Right hindlimb (tissue), 1 donor: ENCODE data around the gene MYZAP.

Experiments used
- DNase-seq: peaks from one replicate; pipeline ENCODE4 v3.0.0-alpha.2; 2018

MYZAP gene, protein sequence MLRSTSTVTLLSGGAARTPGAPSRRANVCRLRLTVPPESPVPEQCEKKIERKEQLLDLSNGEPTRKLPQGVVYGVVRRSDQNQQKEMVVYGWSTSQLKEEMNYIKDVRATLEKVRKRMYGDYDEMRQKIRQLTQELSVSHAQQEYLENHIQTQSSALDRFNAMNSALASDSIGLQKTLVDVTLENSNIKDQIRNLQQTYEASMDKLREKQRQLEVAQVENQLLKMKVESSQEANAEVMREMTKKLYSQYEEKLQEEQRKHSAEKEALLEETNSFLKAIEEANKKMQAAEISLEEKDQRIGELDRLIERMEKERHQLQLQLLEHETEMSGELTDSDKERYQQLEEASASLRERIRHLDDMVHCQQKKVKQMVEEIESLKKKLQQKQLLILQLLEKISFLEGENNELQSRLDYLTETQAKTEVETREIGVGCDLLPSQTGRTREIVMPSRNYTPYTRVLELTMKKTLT

DNA sequence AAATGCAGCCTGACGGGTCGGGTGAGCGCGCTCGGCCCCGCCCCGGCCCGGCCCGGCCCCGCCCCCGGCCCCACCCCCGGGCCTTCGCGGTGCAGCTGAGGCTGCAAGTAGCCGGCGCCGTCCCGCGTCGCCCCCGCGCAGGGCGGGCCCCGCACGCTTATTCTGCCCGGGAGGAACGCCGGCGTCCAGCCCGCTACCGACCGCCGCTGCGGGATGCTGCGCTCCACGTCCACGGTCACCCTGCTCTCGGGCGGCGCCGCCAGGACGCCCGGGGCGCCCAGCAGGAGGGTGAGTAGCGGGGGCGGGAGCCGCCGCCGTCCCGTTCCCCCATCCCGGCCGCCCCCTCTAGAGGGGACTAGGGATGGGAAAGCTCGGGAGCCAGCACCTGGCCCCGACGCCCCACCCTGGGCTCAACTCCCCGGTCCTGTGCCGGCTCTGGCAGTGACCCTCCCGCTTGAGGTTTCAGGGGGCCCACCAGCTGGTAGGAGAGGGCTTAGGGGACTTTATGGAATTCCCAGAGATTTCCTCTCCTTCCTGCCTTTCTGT is at the start of gene MYZAP:
MYZAP (plus strand) TSS at position 83 of the 546 bp plus-strand sequence; CDS start at position 214, 131 bp downstream.
- DNase-seq, result peak; percentile 60

DNA sequence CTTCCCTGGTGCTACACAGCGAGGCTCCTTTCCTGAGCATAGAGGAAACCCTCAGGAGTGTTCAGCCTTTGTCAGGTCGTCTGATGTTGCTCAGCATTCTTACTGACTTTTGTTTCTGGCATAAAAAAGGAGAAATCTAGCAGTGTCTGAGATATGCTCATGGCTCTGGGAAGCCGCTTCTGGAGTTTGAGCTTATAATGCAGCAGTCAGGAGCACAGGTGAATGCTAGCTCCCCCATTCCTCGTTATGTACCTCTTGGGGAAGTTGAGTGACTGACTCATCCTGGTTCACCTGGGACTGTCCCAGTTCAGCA is 49.2 kb upstream of the MYZAP start:
- no peak for DNase-seq

DNA sequence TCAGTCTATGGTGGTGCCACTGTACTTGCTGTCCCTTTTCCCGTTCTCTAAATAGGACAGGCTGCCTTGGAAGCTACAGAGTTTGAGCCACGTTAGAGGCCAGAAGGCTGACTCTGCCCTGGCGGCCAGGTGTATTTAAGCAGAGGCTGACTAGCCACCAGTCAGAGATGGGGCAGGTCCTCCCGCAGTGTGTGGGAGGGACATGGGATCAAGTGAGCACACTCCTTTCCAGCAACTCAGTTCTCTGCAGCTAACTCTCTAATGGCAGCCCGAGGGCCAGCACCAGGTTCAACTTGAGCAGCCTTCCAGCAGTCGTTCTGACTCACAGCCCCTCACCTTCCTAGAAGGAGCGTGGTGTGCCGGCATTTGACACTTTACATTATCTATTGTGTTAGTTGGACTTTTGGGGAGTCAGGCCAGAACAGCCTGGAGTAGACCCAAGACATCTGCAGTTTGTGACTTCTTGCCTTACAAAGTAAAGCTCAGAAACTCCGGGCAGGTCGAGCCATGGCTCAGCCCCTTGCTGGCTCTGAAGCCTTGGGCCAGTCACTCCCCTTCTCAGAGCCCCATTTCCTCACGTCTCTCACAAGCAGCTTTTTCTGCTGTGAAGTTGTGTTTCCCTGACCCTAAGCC is 46.7 kb upstream of the MYZAP start:
- no peak for DNase-seq

DNA sequence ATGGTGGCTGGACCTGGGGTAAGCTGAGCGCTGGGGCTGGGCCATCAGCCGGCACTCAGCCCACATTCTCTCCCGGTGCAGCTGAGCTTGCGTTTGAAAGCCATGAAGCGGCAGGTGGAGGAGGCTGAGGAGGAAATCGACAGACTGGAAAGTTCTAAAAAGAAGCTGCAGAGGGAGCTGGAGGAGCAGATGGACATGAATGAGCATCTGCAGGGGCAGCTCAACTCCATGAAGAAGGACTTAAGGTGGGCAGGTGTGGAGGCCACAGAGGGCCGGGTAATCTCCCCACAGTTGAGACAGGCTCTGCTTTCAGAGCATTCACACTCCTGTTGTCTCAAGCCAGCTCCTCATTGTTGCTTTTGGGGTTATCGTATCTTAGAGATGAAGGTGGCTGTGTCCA is 45.7 kb upstream of the MYZAP start:
- no peak for DNase-seq

DNA sequence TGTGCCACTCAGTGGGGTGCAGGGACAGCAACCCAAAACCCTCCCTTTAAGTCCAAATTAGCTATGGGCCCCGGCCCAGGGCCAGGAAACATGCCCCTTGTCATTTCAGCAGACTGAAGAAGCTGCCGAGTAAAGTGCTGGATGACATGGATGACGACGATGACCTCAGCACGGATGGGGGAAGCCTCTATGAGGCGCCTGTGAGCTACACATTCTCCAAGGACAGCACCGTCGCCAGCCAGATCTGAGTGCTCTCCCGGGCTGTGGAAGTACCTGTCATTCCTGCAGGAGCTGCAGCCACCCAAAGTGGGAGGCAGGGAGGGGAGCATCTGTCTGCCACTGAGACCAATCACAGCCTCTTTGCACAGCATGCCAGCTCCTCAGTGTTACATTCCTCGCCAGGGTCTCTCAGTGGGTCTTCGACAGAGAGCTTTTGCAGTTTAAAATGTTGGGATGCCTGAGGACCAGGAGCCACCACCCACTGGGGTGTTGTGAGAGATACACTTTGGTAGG is 44.4 kb upstream of the MYZAP start:
- DNase-seq, result no peak

DNA sequence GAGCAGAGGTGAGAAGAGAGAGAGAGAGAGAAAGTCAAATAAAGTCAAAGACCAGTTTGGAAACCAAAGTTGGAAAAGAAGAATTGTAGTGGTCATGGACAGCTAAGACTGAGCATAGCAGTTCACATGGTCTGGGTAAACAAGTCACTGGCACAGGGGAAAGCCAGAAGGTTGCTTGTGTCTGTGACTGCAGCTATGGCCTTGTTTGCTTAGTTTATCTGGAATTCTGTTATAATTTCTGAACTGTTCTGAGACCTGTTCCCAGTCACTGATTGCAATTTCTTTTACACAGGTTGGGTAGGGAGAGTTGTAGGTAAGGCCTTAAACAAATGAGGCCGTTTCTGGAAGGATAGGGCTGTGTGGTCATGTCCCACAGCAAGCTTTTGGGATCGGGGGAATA is 43.4 kb upstream of the MYZAP start:
- DNase-seq, result no peak

GRCh38 chr15:57548835-57549234 is 42.9 kb upstream of the MYZAP start:
- no peak for DNase-seq

DNA sequence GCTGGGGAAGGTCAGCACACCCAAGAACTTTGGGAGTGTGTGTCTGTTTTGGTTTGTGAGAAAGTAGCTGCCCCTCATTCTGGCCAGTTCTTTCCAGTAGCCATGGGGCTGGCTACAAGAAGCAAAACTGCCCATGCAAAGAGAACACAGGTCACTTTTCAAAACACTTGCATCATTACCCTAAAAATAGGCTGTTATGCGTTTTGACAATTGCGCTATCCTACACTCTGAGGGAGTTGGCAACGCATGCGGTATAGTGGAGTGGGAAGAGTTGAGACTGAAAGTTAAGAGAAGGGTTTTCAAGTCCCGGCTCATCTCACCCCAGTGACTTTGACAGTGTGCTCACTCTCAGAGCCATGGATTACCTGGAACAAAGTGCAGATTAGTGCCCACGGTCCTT is 41.8 kb upstream of the MYZAP start:
- no peak for DNase-seq

DNA sequence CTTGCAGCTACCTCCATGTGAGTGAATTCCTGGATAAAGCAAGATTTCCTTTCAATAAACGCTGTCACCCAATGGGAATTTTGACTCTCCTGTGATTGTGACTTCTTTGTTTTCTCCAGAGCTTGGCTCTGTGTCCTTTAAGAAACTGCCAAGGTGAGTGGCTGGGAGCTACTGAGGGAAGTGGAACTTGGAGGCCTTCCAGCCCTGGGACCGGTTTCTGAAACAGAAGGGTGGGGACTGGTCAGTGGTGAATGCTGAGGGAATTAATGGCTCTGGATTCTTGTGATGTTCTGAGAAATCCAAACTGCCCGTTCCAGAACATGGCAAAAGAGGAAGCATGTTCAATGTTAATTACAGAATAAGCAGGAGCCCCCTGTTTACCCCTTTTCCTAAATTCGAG is 41.1 kb upstream of the MYZAP start:
- no peak for DNase-seq

- peak; percentile 61 for DNase-seq
Observed at GRCh38 chr15:57551715-57552677, 39.7 kb upstream of the MYZAP start.

DNA sequence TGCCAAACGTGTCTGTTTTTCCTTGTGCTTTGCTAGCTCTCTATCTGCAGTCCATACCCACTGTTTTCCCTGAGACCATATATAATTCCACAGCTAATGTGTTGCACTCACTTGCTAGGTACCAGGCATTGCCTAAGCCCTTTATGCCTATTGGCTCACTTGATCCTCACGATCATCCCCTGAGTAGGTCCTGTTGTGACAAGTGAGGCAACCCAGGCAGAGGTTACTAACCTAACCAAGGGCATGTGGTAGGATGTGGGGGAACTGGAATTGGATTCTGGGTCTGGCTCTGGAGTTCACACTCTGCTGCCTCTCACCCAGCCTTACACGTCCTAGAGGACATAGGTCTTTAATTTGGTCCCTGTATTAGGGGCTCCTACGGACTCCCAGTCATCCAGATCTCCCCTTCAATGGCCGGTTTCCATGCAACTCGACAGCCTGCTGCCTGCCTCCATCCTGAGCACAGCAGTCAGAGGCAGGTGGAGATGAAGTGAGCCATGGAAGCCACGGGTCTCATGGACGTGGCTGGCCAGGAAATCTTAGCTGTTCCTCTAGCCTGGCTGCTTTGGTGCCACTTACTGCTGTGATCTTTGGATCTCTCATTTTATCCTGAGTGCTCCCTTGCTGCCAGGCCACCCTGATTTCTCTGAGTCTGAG is 38.9 kb upstream of the MYZAP start:
- no peak for DNase-seq

DNA sequence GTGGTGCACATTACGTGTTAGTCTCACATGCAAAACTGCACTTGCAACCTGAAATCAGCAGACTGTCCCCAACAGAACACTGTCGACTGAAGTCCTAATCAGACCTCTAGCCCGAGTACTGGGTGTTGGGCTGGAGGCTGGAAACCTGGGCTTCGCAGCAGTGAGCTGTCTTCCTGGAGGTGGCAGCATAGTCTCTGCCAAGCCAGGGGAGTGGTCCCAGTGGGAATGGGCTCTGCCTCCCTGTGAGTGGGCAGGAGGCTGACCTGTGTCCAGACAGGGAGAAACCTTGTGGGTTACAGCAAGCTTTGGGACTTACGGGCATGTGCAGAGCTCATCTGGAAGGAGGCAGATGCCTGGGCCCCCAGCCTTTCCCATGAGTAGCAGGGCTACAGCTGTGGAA is 38.2 kb upstream of the MYZAP start:
- DNase-seq, result no peak

DNA sequence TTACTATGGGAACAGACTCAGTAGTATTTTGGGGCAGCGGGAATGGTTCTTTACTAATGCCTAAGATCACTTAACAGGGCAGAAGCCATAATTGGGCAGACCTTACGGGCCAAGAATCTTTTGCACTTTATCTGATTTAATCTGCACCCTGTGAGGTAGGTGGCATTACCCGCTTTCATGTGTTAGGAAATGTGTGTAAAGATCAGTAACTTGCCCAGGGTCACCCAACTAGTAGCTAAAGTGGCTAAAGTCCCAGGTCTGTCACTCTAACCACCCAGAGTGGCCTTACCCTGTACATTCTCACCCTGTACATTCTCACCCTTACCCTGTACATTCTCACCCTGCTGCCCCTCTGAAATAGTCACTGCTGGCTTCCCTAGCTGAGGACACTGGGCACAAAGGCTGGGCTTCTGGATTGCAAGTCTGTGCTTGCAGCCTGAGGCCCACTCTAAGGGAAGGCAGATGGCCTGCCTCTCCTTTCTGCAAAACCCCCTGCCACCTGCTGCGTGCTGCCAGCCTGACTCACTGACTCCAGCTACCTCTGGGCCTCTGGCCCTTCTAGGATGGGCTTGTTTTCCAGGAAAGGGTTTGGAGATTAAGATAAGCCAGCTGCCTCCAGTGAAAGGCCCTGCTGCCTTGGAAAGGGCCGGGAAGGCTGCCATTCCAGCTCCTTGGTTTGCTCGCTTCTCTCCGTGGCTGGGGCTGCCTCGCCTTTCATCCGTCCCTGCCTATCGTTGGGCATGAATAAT is 37.5 kb upstream of the MYZAP start:
- peak; percentile 66 for DNase-seq

DNA sequence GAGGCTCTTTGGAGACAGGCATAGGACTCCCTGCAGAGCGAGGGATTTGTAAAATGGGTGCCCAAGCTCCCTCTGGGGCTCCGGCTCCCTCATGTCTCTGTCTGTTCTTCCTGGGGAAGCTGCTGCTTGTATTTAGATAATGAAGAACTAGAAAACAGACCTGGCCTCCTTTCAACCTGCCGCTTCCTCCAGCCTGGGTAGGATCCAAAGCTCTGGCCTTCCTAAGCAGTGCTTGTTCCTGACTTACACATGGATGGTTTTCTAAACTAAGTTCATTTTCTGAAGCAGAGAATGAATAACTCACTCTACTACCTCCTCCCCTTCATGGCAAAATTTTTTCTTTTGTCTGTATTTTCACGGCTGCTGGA is 36.9 kb upstream of the MYZAP start:
- no peak for DNase-seq

DNA sequence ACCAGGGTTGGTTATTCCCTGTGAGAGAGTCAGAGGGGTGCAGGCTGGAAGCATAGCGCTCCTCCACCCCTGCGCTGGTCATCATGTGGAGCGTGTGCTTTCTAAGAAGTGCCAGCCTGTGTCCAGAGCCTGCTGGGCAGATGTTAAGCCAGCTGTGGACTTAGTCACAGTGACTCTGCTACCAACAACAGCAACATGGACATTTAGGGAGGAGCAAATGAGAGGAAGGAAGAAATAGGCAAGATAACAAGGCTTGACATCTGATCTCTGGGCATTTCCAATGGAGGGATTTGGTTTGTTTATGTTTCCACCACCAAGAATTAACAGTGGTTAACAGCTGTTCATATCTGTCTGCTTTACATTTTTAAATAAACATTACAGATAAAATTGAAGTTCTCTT is 36.4 kb upstream of the MYZAP start:
- peak; percentile 59 for DNase-seq

- no peak for DNase-seq
Observed at GRCh38 chr15:57556040-57556439, 35.7 kb upstream of the MYZAP start.

DNA sequence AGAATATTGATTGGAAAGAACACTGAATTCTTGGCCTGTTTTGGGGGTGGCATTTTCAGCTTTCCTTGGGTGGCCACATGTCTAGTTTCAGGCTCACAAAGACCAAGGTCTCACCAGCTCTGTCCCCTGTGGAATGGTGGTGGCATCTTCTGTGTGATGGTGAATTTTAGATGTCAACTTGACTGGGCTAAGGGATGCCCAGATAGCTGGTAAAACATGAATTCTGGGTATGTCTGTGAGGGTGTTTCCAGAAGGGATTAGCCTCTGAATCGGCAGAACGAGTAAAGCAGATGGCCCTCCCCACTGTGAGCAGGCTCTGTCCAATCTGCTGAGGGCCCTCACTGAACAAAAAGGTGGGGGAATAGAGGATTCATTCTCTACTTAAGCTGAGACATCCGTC is 34.4 kb upstream of the MYZAP start:
- DNase-seq, result no peak

DNA sequence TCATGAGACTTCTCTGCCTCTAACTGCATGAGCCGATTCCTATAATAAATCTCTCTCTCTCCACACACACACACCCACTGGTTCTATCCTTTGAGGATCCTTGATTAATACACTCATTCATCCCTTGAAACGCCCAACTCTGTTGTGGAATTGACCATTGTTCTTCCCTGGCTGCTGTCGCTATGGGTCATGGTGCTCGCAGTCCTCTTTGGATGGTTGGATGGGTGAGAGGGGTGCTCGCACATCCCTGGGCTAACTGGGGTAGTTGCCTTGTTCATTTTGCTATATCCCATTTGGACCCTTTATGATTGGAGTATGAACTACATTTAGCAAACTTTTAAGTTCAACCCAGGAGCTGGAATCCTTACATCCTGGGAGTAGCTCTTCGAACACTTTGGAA is 33.9 kb upstream of the MYZAP start:
- DNase-seq, result no peak

- no peak for DNase-seq
Observed at GRCh38 chr15:57559875-57560274, 31.8 kb upstream of the MYZAP start.

- peak; percentile 78 for DNase-seq
Observed at GRCh38 chr15:57561041-57561711, 30.5 kb upstream of the MYZAP start.

- no peak for DNase-seq
Observed at GRCh38 chr15:57562196-57562769, 29.4 kb upstream of the MYZAP start.
